Mesenchymal stem cell (in vitro differentiated cells and primary cell): ENCODE data around the gene CFTR.

ENCODE experiments used
- DNase-seq: peaks from one replicate; pipeline ENCODE4 v3.0.0-alpha.2; 2013
- H2AFZ ChIP-seq: one replicate; pipeline ENCODE4 v1.6.1; 2013; ENCODE audit warnings: low read depth, mild to moderate bottlenecking, control low read depth, inconsistent platforms, low read length, moderate library complexity
- H2AK5ac ChIP-seq: 2 replicates; pipeline ENCODE4 v1.6.1; 2013; ENCODE audit warnings: low read length, moderate library complexity, mild to moderate bottlenecking, inconsistent platforms; ENCODE audit not compliant: severe bottlenecking
- H2BK120ac ChIP-seq: one replicate; pipeline ENCODE4 v1.6.1; 2013; ENCODE audit warnings: low read depth, mild to moderate bottlenecking, inconsistent platforms, low read length, moderate library complexity
- H2BK12ac ChIP-seq, 2 experiments: one replicate each; pipeline ENCODE4 v1.6.1; 2013; ENCODE audit warnings: inconsistent platforms in 2 of 2, low read length in 2 of 2, mild to moderate bottlenecking in 2 of 2, moderate library complexity in 2 of 2, control low read depth in 1 of 2
- H2BK15ac ChIP-seq: one replicate; pipeline ENCODE4 v1.6.1; 2013; ENCODE audit warnings: mild to moderate bottlenecking, low read depth, inconsistent platforms; ENCODE audit not compliant: poor library complexity, severe bottlenecking
- H2BK5ac ChIP-seq: 2 replicates; pipeline ENCODE4 v1.6.1; 2013; ENCODE audit warnings: low read depth, mild to moderate bottlenecking, low read length, control low read depth, inconsistent platforms; ENCODE audit not compliant: poor library complexity, severe bottlenecking
- H3K14ac ChIP-seq, 2 experiments: one replicate each; pipeline ENCODE4 v1.6.1; 2013; ENCODE audit warnings: inconsistent platforms in 2 of 2, low read length in 2 of 2, control low read depth in 1 of 2, mild to moderate bottlenecking in 1 of 2, moderate library complexity in 1 of 2
- H3K18ac ChIP-seq, 2 experiments: one replicate each; pipeline ENCODE4 v1.6.1; 2013; ENCODE audit warnings: inconsistent platforms in 2 of 2, low read length in 2 of 2, control low read depth in 1 of 2, low read depth in 1 of 2, mild to moderate bottlenecking in 1 of 2
- H3K23ac ChIP-seq, 2 experiments: one replicate each; pipeline ENCODE4 v1.6.1; 2013; ENCODE audit warnings: inconsistent platforms in 2 of 2, low read length in 2 of 2, mild to moderate bottlenecking in 2 of 2, moderate library complexity in 2 of 2, control low read depth in 1 of 2
- H3K27ac ChIP-seq: 2 replicates; pipeline ENCODE4 v1.5.1; 2013; ENCODE audit warnings: mild to moderate bottlenecking, moderate library complexity, low read length, control low read depth, inconsistent platforms; ENCODE audit not compliant: poor library complexity, severe bottlenecking
- H3K27me3 ChIP-seq, 2 experiments: 2 replicates each; pipeline versions ENCODE4 v1.6.1 to v1.7.0; 2013; ENCODE audit warnings: low read length in 2 of 2, mild to moderate bottlenecking in 2 of 2, moderate library complexity in 2 of 2, control low read depth in 1 of 2, inconsistent platforms in 1 of 2; ENCODE audit not compliant: control insufficient read depth in 1 of 2, insufficient read depth in 1 of 2
- H3K36me3 ChIP-seq, 2 experiments: 2 replicates each; pipeline versions ENCODE4 v1.6.1 to v1.7.0; 2013; ENCODE audit warnings: low read length in 2 of 2, control low read depth in 1 of 2, inconsistent platforms in 1 of 2, low read depth in 1 of 2, mild to moderate bottlenecking in 1 of 2; ENCODE audit not compliant: insufficient read depth in 2 of 2, control insufficient read depth in 1 of 2
- H3K4ac ChIP-seq, 2 experiments: one replicate each; pipeline ENCODE4 v1.6.1; 2013; ENCODE audit warnings: inconsistent platforms in 2 of 2, low read length in 2 of 2, mild to moderate bottlenecking in 2 of 2, moderate library complexity in 2 of 2, control low read depth in 1 of 2, low read depth in 1 of 2
- H3K4me1 ChIP-seq: 2 replicates; pipeline ENCODE4 v1.6.1; 2013; ENCODE audit warnings: low read depth, low read length, control low read depth; ENCODE audit not compliant: control insufficient read depth, insufficient read depth
- H3K4me2 ChIP-seq: 2 replicates; pipeline ENCODE4 v1.6.1; 2013; ENCODE audit warnings: low read length, mild to moderate bottlenecking, inconsistent platforms; ENCODE audit not compliant: poor library complexity, severe bottlenecking
- H3K4me3 ChIP-seq, 2 experiments: 2 replicates each; pipeline versions ENCODE4 v1.5.1 to v1.7.0; 2013; ENCODE audit warnings: low read length in 2 of 2, mild to moderate bottlenecking in 2 of 2, control low read depth in 1 of 2, low read depth in 1 of 2; ENCODE audit not compliant: insufficient read depth in 1 of 2
- H3K79me1 ChIP-seq: replicated peaks from 2 replicates; pipeline ENCODE4 v1.6.1; 2013; ENCODE audit warnings: mild to moderate bottlenecking, control low read depth, low read length, inconsistent platforms; ENCODE audit not compliant: poor library complexity, severe bottlenecking
- H3K9ac ChIP-seq: 2 replicates; pipeline ENCODE4 v1.7.0; 2013; ENCODE audit warnings: mild to moderate bottlenecking, low read length, moderate library complexity
- H3K9me3 ChIP-seq: 2 replicates; pipeline ENCODE4 v1.7.0; 2013; ENCODE audit warnings: mild to moderate bottlenecking, low read length; ENCODE audit not compliant: control insufficient read depth
- H4K8ac ChIP-seq: one replicate; pipeline ENCODE4 v1.6.1; 2013; ENCODE audit warnings: inconsistent platforms, mild to moderate bottlenecking, low read length, moderate library complexity
- H4K91ac ChIP-seq: one replicate; pipeline ENCODE4 v1.6.1; 2013; ENCODE audit warnings: mild to moderate bottlenecking, low read length, inconsistent platforms
- WGBS: methylation state at CpG from one replicate; pipeline ENCODE4 v1.1.7; 2013; ENCODE audit warnings: mixed read lengths; 5-methylcytosine and 5-hydroxymethylcytosine counted together

The CFTR gene

DNA sequence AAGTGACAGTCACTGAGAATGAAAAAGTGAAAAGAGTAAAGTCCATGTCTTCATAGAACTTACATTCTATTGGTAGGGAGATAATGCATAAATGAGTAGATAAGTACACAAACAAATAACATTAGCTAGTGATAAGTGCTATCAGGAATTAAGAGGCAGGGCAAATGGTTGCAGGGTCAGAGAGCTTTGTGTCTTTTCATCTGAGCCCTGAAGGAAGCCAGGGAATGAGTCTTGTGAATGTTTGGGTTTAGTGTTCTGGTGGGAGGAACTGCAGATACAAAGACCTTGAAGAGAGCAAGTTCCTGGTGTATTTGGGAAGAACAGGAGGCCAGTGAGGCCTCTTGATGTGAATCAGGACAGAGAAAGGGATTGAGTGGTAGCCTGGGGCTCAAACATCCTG is 209.6 kb downstream of the CFTR start:
- H3K79me1 ChIP-seq = no peaks in the 10 kb centered on the region
- no peaks in the 10 kb centered on the region for H3K9me3 ChIP-seq
- no peak overlapping the region for H2AFZ ChIP-seq
- no peak overlapping the region for H3K14ac ChIP-seq
- H2BK120ac ChIP-seq = no peak overlapping the region
- no peak overlapping the region for H4K8ac ChIP-seq
- no peak overlapping the region for H3K4ac ChIP-seq
- H3K27ac ChIP-seq = no peak overlapping the region
- DNase-seq = no peak
- no peak overlapping the region for H4K91ac ChIP-seq
- no peak overlapping the region for H2BK12ac ChIP-seq
- no peak overlapping the region for H3K4me2 ChIP-seq
- no peaks in the 10 kb centered on the region for H3K4me1 ChIP-seq
- no peaks in the 10 kb centered on the region for H3K36me3 ChIP-seq
- no peak overlapping the region for H2AK5ac ChIP-seq
- no peak overlapping the region for H3K23ac ChIP-seq
- H2BK5ac ChIP-seq = no peak overlapping the region
- no peak overlapping the region for H3K9ac ChIP-seq
- H2BK15ac ChIP-seq = no peak overlapping the region
- no peak overlapping the region for H3K4me3 ChIP-seq
- H3K18ac ChIP-seq = no peak overlapping the region
- H3K27me3 ChIP-seq = no peaks in the 10 kb centered on the region

DNA sequence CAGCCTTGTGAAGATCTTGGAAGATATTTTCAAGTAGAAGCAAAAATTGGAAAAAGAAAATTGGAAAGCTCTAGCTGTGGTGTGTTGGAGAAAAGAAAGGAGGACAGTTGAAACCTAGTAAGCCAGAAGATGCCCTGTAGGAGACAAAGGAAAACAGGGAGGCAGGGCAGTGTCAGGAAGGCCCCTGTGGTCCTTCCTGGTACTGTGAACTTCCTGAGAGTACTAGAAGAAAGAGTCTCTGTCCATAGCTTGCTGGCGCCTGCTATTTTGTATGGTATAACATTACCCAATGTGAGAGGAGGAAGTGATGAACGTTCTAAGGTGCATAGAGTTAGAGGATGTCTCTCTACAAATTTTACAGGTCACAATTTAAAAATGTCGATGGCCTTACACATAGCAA is 210.3 kb downstream of the CFTR start:
- H4K91ac ChIP-seq = no peak overlapping the region
- no peaks in the 10 kb centered on the region for H3K4me1 ChIP-seq
- 100% methylated on average over 2 of the region's 3 CpGs for WGBS
- H3K4me2 ChIP-seq = no peak overlapping the region
- no peak overlapping the region for H3K9ac ChIP-seq
- H3K23ac ChIP-seq = no peak overlapping the region
- H3K27me3 ChIP-seq = no peaks in the 10 kb centered on the region
- H3K36me3 ChIP-seq = no peaks in the 10 kb centered on the region
- no peak overlapping the region for H3K27ac ChIP-seq
- H2BK15ac ChIP-seq = no peak overlapping the region
- H3K4me3 ChIP-seq = no peak overlapping the region
- H3K14ac ChIP-seq = no peak overlapping the region
- H2BK5ac ChIP-seq = no peak overlapping the region
- no peak overlapping the region for H2BK12ac ChIP-seq
- no peak for DNase-seq
- no peak overlapping the region for H3K4ac ChIP-seq
- no peak overlapping the region for H2AK5ac ChIP-seq
- H3K79me1 ChIP-seq = no peaks in the 10 kb centered on the region
- no peak overlapping the region for H2BK120ac ChIP-seq
- no peak overlapping the region for H2AFZ ChIP-seq
- no peak overlapping the region for H3K18ac ChIP-seq
- no peak overlapping the region for H4K8ac ChIP-seq
- H3K9me3 ChIP-seq = no peaks in the 10 kb centered on the region

DNA sequence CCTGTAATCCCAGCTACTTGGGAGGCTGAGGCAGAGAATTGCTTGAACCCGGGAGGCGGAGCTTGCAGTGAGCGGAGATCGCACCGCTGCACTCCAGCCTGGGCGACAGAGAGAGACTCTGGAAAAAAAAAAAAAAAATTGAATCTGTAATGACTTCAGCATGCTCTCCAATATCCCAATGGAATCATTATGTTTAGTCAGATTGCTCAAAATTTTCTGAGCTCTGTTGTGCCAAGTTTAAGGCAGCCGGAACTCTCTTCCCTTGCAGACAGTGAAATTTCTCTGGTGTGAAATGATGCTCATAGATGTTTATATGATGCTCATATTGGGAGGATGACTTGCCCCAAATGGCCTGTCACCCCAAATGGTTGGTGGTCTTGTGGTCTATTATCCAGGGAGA is 212.5 kb downstream of the CFTR start:
- no peak overlapping the region for H2BK5ac ChIP-seq

DNA sequence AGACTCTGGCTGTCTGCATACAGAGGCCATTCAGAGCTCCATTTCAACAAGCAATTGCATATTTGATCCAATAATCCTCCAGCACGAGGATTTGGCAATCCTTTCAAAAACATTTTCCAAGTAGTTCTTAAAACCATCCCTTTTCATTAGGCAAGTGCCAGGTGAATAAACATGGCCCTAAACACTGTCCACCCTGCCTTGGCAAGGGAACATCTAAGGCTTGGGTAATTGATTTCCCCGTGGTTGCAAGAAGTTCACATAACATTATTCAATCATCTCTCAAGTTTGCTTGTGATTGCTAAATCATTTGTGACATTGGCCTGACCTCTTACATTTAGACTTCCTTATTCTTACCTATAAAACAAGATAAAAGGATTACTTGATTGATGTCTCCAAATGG is 218.2 kb downstream of the CFTR start:
- Histone ChIP-seq H2AK5ac (no peak overlapping the region), H2BK12ac (no peak overlapping the region), H3K36me3 (no peaks in the 10 kb centered on the region), H3K23ac (no peak overlapping the region), H4K91ac (no peak overlapping the region), H2BK5ac (no peak overlapping the region), H3K79me1 (no peaks in the 10 kb centered on the region), H3K27me3 (no peaks in the 10 kb centered on the region), H2BK120ac (no peak overlapping the region), H3K27ac (no peak overlapping the region), H3K4me2 (no peak overlapping the region), H2AFZ (no peak overlapping the region), H3K4me1 (no peaks in the 10 kb centered on the region), H3K9me3 (no peaks in the 10 kb centered on the region), H2BK15ac (no peak overlapping the region), H4K8ac (no peak overlapping the region), H3K4me3 (no peak overlapping the region), H3K9ac (no peak overlapping the region), H3K4ac (no peak overlapping the region), H3K18ac (no peak overlapping the region), H3K14ac (no peak overlapping the region)
- 79% methylated on average over 2 of the region's 2 CpGs for WGBS
- DNase-seq = no peak

More for the DNA sequence above, 212.5 kb downstream of the CFTR start:
- no peak overlapping the region for H4K8ac ChIP-seq
- H3K36me3 ChIP-seq = no peaks in the 10 kb centered on the region
- H4K91ac ChIP-seq = no peak overlapping the region
- H3K4me2 ChIP-seq = no peak overlapping the region
- H3K4ac ChIP-seq = no peak overlapping the region
- no peak overlapping the region for H2AFZ ChIP-seq
- 93% methylated on average over 3 of the region's 7 CpGs for WGBS
- no peaks in the 10 kb centered on the region for H3K9me3 ChIP-seq
- no peak overlapping the region for H3K4me3 ChIP-seq
- no peak overlapping the region for H2BK15ac ChIP-seq
- H2BK12ac ChIP-seq = no peak overlapping the region
- no peak overlapping the region for H2BK120ac ChIP-seq
- H2AK5ac ChIP-seq = no peak overlapping the region
- H3K18ac ChIP-seq = no peak overlapping the region
- no peak overlapping the region for H3K27ac ChIP-seq
- no peak overlapping the region for H3K9ac ChIP-seq
- no peak overlapping the region for H3K23ac ChIP-seq
- no peaks in the 10 kb centered on the region for H3K79me1 ChIP-seq
- H3K4me1 ChIP-seq = no peaks in the 10 kb centered on the region
- DNase-seq = no peak
- H3K27me3 ChIP-seq = no peaks in the 10 kb centered on the region
- H3K14ac ChIP-seq = no peak overlapping the region
